ACHN (cell line): ENCODE results near the gene CBLN2.

Source experiments
- DNase-seq: peaks from one replicate; pipeline ENCODE4 v3.0.0-alpha.2; 2015
- in situ Hi-C: cut with HindIII; loops from 2 replicates; pipeline ENCODE4 v1.10.0; 2017; ENCODE audit warnings: low sequenced_read_pairs, low pct_ligation_motif_present, low pct_unique_long_range_greater_than_20kb

Gene CBLN2

DNA sequence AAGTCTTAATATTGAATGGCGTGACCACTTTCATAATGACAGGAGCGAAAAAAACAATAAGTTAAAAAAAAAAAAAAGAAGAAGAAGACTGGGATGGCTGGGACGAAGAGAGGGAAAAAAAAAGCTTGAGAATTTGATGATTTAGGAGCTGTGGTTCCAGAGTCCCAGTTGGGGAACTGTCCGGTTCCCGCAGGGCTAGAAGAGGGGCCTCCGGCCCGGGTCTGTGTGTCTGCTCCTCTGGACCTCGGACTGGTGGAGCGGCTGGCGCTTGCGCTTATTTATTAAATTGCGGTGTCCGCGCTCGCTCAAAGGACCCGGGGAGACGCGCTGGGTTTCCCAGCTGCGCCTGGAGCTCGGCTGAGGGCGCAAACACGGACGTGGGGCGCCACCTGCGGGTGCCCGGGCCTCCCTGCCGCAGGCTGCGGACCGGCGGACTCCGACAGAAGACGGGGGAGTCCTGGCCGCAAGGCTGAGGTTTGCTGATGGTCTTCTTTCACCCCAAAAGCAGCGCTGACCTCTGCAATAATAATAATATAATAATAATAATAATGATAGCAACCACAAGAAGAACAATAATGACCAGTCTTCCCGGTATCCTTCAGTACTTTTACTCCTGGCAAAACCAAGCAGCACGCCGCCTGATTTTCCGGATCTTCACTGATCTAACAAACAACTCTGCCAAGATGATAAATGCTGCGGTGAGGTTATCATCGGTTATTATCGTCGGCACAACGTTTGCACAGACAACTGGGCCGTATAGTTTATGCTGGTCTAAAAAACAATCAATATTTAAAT, at the start of gene CBLN2:
CBLN2 (minus strand) TSS at position 251 of the 795 bp plus-strand sequence. CDS start 2,182 bp downstream, outside the sequence.
- peak; percentile 82 for DNase-seq
- in situ Hi-C loops = no loop called here

DNA sequence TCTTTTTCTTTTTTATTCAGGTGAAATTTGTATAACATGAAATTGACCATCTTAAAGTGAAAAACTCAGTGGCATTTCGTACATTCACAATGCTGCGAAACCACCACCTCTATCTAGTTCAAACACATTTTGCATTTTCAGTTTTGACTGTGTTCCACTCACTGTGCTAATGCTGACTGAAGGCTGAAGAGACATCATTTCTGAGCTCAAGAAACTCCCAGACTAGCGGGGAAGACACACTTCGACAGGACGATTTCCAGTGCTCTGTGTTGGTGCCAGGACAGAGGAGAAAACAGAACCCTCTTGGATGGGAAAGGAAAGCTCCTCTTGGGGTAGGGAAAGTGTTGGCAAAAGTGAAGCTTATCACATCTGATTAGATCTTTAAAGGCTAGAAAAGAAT, 44.2 kb upstream of the CBLN2 start:
- in situ Hi-C loops = no loop called here
- no peak for DNase-seq

DNA sequence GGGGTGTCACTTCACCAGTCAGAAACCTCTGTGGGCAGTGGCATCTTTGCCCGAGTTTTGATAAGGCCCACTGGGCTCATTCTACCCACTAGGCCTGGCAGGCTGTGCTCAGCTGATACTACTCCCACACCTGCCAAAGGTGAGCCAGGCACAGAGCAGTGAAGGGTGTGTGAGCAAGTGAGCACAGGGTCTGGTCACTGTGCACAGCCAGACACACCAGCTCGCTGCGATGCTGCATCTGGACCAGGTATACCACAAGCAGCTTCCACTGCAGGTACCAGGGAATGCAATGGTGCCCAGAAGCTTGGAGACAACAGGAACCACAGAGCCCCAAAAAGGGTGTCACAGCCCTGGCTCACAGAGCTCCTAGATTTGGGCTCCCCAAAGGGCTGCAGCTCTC, 40.6 kb upstream of the CBLN2 start:
- in situ Hi-C loops = no loop called here

DNA sequence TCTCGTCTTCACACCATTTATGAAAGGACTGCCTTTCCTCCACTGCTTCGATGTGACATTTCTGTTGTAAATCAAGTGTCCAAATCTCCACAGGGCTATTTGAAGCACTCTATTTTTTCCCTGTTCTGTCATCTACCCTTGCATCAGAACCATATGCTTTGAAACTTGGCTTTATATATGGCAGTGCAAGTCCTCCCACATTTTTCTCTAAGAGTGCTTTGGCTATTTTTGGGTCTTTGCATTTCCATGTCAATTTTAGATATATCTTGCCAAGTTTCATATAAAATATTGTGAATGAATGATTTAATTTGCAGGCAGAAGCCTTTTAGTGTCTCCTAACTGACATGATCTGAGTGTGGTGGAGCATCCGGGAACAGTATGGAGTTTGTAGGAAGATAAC, 37.8 kb upstream of the CBLN2 start:
- no peak for DNase-seq
- in situ Hi-C loops = no loop called here

More for the DNA sequence above, 40.6 kb upstream of the CBLN2 start:
- DNase-seq = no peak

DNA sequence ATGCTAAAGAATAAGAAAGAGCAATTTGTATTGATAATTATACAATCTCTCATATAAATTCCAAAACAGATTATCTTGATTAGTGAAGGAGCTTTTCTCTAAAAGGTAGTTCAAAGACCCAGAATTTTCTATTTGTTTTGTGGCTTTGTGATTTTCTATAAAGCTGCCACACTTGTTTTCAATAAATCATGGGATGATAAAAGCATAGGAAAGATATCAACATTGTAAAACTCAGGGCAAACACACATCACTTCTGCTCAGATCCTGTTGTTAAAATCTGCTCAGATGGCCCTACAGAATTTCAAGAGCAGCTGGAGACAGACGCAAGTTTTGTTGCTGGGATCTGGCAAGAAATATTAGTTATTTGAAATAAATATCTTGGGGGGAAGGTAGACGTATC, 28.8 kb upstream of the CBLN2 start:
- in situ Hi-C loops = no loop called here
- DNase-seq = no peak

DNA sequence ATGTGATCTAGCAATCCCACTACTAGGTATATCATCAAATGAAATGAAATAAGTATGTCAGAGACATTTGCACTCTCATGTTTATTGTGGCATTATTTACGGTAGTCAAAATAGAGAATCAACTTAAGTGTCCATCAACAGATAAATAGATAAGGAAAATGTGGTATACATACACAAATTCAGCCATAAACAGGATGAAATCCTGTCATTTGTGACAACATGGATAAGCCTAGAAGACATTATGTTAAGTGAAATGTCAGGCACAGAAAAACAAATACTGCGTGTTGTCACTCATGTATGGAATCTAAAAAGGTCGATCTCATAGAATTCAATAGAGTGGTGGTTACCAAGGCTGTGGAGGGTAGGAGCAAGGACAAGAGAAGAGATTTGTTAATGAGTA, 22.1 kb upstream of the CBLN2 start:
- in situ Hi-C loops = no loop called here
- no peak for DNase-seq

DNA sequence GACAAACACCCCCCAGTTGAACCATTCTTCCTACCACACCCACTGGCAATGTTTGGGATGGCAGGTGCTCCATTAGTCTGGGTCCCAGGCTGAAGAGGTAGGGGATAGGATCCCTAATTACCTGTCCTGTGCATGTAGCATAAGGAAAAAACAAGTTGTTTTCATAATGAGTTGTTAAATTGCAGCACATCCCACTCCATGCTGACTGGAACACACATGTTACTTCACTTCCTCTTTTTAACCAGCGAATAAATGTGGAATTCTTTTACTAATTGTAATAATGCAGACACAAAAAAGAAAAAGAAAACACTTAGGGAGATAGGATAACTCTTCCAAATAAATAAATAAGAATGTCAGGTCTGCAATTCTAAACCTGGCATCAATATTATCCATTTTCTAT, 11.8 kb upstream of the CBLN2 start:
- DNase-seq = no peak
- in situ Hi-C loops = no loop called here

DNA sequence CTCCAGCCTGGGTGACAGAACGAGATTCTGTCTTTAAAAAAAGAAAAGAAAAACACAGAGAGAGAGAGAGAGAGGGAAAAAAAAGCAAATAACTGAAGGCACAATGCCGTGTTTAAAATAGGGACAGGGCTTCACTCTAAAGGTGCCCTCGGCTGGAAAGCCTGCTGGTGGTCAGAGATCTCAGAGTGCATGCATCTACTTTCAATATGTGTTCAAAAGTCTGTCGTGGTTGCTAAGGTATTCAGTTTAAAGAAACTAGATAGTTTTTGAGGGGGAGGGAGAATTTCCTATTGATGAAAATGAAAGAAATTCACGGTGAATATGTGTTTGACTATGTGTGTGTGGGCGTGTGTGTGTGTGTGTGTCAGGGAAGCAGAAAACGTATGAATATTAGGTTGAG, 11.0 kb upstream of the CBLN2 start:
- no peak for DNase-seq

DNA sequence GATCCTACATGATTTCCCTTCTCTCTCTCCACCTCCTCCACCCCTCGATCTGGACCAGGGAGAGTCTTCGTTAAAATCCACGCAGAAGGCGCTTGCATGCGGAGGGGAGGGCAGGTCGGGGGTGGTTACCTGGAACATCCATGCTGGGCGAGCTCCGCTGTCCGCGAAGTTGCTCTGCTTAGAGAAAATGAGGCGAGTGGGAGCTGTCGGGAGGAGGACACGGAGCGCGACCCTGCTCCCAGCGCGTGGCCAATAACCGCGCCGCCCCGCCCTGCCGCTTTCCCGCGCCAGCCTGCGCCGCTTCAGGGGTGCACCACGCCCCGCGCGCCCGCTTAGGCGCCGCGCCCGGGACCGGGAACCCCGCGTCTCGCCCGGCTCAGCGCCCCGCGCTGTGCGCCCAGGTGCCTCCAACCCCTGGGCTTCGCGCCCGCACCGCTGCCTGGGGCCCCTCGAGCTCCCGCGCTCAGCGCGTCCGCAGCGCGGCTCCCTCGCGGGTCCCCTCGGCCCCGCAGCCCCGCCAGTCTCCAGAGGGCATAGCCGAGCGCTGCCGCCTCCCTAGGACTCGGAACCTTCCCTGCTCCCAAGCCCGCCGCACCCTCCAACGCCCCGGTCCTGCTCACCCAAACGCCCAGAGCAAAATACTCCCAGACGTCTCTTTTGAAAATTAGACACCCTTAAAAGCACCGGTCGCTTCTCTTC, 636 bp downstream of the CBLN2 start:
- DNase-seq = peak; percentile 7
- in situ Hi-C loops = no loop called here

More for the DNA sequence above, 11.0 kb upstream of the CBLN2 start:
- in situ Hi-C loops = no loop called here

DNA sequence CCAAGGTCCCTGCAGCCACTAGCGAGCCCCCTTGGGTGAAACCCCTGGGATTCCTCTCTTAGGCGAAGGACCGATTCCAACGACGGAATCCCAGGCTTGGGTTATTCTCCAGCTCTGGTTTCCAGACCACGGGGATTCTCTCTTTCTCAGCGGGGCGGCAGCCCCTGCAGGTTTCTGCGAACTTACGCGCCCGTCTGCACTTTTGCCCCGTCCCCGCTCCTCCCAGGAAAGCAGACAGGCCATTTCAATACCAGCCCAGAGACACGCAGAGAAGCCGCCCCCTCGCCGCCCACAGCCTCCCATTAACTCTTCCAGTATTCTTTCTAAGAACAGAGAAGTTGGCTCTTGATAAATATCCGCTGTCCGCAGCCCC, 1.2 kb downstream of the CBLN2 start:
- in situ Hi-C loops = no loop called here
- DNase-seq = peak; percentile 32

DNA sequence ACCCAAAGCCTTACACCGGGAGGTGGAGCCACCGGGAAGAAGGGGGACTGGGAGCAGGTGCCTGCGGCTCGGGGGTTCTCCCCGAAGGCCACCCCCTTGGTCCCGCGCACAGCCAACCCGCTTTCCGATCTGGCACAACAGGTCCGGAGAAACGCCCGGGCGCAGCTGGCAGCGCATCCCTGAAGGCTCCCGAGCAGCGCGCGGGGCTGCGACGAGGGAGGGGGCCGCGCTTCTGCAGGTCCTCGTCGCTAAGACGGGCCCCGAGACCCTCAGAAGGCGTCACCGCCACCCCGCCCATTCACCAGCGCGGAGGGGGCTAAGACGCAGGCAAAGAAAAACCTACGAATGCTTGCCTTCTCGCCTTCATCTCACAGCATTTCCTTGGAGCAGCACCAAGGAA, 1.8 kb downstream of the CBLN2 start:
- in situ Hi-C loops = no loop called here
- peak; percentile 18 for DNase-seq

DNA sequence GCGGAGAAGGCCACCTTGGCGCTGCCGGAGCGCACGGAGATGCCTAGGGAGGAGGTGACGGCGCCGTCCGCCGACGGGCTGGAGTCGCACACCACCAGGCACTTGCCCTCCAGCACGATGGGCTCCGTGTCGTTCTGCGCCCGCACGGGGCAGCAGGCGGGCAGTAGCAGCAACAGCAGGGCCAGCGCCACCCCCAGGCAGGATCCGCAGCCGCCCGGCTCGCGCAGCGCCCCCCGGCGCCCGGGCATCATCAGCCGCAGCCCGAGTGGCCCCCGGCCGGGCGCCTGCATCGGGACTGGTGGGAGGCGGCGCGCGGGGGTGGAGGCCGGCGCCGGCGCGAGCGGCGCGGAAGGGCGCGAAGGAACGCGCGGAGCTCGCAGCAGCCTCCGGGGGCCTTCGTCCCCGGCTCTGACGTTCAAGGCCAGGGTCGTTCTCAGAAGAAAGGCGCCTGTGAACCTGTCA, 2.2 kb downstream of the CBLN2 start:
- peak; percentile 68 for DNase-seq
- in situ Hi-C loops = no loop called here

DNA sequence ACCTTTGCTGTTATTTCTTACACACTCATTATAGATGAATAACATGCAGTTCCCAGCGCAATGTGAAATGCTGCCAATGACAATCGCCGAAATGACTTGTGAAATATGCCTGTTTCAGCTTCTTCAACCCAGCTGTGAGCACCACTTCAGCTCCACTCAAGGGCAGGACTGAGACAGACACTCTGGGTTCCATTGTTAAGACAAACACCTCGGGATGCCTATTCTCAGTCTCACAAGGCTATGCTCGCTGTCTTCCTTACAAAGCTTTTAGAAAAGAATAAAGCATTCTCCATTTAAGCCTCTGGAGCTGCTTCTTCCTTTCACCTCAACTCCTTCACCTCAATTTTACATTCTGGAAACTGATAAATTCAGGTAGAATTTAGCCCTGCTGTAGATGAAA, 4.2 kb downstream of the CBLN2 start:
- in situ Hi-C loops = no loop called here
- no peak for DNase-seq

DNA sequence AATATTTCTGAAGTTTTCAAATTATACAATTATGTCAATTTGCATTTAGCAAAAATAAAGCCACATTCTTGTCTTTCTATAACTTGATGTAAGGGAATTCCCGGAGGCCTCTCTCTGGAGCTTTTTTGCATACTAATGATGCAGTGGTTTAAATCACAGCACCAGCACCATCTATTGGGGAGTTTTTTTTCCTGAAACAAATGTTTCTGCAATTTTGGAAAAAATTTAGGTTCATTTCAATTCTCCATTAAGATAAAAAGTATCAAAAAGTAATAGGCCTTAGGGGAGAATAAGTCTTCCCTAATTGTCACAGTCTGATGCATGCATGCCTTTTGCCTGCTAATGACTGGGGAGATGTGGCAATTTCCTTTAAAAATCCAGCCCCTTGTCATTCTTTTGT, 13.5 kb downstream of the CBLN2 start:
- peak; percentile 4 for DNase-seq
- in situ Hi-C loops = no loop called here

DNA sequence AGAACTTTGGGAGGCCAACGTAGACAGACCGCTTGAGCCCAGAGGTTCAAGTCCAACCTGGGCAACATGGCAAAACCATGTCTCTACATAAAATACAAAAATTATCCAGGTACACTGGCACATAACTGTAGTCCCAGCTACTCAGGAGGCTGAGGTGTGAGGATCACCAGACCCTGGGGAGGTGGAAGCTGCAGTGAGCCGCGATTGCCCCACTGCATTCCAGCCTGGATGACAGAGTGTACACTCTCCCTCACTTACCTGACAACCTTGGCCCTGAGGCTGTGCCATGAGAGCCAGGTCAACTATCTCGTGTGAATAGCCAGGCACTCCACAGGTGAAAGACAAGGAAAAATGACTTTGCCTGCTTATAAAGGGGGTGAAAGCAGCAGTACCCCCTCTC, 39.3 kb downstream of the CBLN2 start:
- no peak for DNase-seq

DNA sequence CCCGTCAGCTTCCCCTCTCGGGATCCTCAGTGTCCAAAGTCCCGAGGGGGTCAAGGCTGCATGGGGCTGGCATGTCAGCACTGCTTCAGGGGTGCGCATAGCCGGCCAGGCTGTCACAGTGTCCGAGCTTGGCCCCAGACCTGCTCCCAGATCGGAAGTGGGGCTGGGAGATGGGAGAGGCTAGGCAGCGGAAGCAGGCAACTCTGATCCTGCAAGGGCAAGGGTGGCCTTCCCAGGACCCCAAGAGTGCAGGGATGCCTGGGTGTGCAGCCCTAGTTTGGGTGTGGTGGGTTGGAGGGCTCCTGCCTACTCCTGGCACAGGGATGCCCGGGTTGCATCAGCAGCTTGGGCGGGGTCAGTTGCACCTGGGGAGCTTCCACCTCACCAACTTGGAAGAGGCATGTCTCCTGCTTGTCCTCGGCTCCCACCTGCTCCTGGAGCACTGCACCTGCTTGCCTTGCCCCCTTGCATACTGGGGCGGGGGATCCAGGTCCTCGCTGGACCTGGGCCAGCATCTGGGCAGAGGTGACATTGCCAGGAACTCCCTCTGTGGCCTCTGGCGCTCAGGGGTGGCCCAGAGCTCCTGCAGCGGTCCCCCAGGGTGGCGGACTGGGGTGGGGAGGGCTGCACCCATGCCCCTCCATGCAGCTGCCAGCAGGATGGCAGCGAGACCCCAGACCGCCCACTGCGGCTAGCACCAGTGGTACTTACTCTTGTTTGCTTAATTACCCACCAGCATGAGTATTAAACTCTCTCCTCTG, 41.3 kb downstream of the CBLN2 start:
- DNase-seq = no peak

More for the DNA sequence above, 39.3 kb downstream of the CBLN2 start:
- in situ Hi-C loops = no loop called here

DNA sequence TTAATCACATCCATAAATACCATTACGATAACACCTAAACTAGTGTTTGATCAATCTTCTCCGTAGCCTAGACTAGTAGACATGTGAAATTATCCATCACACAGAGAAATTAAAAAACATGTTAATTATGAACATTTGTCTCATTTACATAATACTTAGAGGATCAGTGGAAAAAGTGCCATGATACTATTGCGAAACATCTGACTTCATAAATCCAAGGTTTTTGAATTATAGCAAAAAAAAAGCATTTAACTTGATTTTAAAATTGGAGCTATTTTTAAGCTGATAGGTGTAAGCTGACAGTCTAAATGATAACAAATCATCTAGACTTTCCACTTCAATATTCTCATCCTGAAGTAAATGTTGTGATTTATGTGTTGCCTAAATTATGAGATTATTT, 51.6 kb downstream of the CBLN2 start:
- in situ Hi-C loops = no loop called here
- no peak for DNase-seq

More for the DNA sequence above, 41.3 kb downstream of the CBLN2 start:
- in situ Hi-C loops = no loop called here
